GM10248 (cell line): ENCODE data around the gene TBC1D22B.

ENCODE experiments used
- CTCF ChIA-PET: fragments of 300-600 bp; sonication (Branson Sonifier 250); formaldehyde crosslinking; extraction: SDS; loops from one replicate; lab custom pipeline; 2021; ENCODE audit warnings: antibody characterized with exemption; lab: Yijun Ruan, JAX
- POLR2A ChIA-PET: fragments of 350-650 bp; sonication (Branson Sonifier 250); formaldehyde crosslinking; extraction: SDS; loops from one replicate; lab custom pipeline; 2020; ENCODE audit warnings: antibody characterized with exemption; lab: Yijun Ruan, JAX
- DNase-seq: peaks from one replicate; pipeline ENCODE4 v3.0.0; 2012; ENCODE audit errors: extremely low spot score
- TF ChIP-seq, protein P1 (sequence below): IDR thresholded peaks from 2 replicates; pipeline ENCODE4 v1.5.1; 2012; ENCODE audit warnings: mild to moderate bottlenecking, low read depth; ENCODE audit errors: extremely low read depth, missing control alignments, control extremely low read depth

TBC1D22B gene

DNA sequence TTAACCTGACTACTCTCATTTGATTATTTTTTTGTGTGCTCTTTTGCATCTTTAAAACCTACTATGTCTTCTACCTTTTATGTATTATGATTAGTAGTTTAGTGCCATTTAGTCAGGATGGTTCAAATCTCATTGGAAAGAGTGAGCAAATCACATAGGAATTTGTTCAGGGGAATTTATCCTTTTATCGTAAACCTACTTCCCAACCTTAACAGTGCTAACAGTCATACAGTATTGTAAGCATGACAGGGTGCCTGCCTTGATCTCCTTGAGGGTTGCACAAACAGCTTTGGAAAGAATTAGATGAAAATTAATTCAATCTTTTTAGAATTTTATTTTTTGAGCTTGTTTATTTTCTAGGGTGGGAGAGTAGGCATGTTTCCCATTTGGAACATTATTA is 114.5 kb downstream of the TBC1D22B start:
- ChIA-PET CTCF (interaction anchor here (1.4 to 6.6 kb wide), 5 partner anchors 9 to 47 kb away, joined by 3 to 33 read pairs (median 8); no protein-coding TSS in a partner anchor), POLR2A (interaction anchor here (0.7 kb wide), 1 partner anchor 1055 kb away, joined by 3 read pairs; no protein-coding TSS in a partner anchor)
- no peak for DNase-seq
- TF ChIP-seq, protein P1, sequence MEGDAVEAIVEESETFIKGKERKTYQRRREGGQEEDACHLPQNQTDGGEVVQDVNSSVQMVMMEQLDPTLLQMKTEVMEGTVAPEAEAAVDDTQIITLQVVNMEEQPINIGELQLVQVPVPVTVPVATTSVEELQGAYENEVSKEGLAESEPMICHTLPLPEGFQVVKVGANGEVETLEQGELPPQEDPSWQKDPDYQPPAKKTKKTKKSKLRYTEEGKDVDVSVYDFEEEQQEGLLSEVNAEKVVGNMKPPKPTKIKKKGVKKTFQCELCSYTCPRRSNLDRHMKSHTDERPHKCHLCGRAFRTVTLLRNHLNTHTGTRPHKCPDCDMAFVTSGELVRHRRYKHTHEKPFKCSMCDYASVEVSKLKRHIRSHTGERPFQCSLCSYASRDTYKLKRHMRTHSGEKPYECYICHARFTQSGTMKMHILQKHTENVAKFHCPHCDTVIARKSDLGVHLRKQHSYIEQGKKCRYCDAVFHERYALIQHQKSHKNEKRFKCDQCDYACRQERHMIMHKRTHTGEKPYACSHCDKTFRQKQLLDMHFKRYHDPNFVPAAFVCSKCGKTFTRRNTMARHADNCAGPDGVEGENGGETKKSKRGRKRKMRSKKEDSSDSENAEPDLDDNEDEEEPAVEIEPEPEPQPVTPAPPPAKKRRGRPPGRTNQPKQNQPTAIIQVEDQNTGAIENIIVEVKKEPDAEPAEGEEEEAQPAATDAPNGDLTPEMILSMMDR = no peak

DNA sequence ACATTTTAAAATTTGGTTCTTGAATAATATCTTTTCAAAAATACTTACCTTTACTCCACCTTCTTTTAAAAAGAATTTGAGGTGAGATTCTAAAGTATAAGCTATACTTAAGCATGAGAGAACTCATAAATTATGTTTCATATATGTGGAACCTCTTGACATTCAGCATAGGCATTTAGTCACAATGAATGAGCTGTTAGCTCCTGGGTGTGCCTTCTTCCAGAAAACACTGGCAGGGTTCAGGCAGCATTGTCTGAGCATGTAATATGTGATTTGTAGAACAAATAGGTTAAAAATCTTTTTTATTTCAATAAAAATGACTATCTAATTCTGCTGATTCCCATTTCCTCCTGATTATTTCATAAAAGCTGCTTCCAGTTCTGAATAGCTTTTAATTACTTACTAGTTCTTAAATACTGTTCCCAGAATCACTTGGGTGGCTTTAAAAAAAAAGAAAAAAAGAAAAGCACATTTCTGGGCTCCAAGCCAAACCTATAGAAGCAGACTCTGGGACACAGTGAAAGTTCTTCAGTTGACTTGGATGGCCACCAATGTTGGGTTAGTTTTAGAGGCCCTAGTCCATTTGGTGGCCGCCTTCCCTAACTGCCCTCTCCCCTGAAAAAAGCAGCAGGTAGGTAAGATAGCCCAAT is 116.4 kb downstream of the TBC1D22B start:
- TF ChIP-seq, protein P1 = no peak
- DNase-seq = no peak
- ChIA-PET POLR2A (no interaction called here), CTCF (interaction anchor here (0.9 to 6.6 kb wide), 5 partner anchors 8 to 192 kb away, joined by 3 to 33 read pairs (median 5); no protein-coding TSS in a partner anchor)

DNA sequence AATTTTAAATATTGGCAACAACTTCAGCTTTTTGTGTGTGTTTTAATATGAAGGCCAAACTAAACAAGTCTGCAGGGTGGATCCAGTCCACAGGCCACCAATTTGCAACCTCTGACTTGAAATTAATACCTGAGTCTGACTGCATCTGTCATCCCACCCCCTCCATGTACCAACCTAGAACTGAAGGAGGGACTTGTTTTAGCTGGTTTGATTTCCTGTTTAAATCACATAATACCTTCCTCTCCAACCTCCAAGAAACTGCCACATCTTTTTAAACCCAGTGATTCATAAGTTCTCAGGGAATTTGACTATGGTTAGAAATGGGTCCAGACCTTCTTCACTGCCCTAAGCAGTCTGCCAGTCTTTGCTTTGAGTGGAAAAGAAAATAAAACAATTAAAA is 117.8 kb downstream of the TBC1D22B start:
- TF ChIP-seq, protein P1 = no peak
- ChIA-PET POLR2A (no interaction called here), CTCF (no interaction called here)
- DNase-seq = no peak

DNA sequence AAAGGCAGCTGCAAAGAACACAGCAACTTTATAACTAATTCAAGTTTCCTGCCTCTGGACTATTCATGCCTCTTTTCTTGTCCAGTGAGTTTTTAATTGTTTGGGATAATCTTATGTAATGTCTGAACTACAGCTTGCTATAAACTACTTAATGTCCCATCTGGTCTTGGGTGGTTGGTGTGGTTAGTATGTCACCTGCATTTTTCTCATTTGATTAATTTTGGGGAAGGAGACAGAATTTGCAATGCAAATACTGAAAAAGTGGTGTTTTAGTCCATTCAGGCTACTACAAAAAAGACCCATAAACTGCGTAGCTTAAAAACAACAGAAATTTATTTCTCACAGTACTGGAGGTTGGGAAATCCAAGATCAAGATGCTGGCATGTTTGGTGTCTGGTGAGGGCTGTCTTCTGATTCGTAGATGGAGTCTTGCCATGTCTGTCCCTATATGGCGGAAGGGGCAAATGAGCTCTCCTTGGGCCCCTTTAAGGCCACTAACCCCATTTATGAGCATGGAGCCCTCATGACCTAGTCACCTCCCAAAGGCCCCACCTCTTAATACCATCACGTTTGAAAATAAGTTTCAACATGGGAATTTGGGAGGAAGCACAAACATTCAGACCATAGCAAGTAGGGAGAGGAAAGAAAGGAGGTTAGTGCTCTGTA is 118.6 kb downstream of the TBC1D22B start:
- TF ChIP-seq, protein P1 = no peak
- no peak for DNase-seq
- CTCF ChIA-PET = interaction anchor here (1.0 kb wide), 1 partner anchor 10 kb away, joined by 3 read pairs; no protein-coding TSS in a partner anchor
- POLR2A ChIA-PET = no interaction called here

DNA sequence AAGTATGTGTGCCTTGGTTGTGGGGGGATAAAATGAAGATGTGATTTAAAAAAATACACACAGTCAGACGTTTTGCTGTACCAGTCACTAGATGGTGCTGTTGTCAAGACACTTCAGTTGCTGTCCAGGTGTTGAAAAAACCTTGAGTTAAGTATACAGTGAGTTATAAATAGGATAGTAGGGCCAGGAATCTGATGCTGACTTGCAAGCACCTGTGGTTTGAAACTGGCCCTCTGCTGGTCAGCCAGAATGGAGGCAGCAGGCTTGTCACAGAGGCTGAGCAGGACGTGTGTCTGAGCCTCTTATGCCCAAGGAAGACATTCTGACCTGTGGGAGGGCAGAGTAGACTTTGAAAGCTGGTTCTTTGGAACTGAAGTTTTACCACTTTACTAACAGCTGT is 124.0 kb downstream of the TBC1D22B start:
- POLR2A ChIA-PET = no interaction called here
- DNase-seq = peak; percentile 71
- CTCF ChIA-PET = interaction anchor here (0.6 to 3.4 kb wide), 27 partner anchors 11 to 339 kb away, joined by 3 to 33 read pairs (median 4); partner anchors contain the start of gene CMTR1
- TF ChIP-seq, protein P1 = peak; percentile 51
